NCI-H510A (cell line): ENCODE data around the gene USH2A.

Experiments
- DNase-seq: peaks from one replicate; lab custom pipeline; 2025; lab: John Stamatoyannopoulos, UW

Gene USH2A

GRCh38 chr1:216270086-216270773 is 153.0 kb downstream of the USH2A start:
- DNase-seq, result no peak

GRCh38 chr1:216261631-216262030 is 161.6 kb downstream of the USH2A start:
- no peak for DNase-seq

GRCh38 chr1:216258856-216259255 is 164.4 kb downstream of the USH2A start:
- no peak for DNase-seq

GRCh38 chr1:216258386-216258785 is 164.9 kb downstream of the USH2A start:
- no peak for DNase-seq

GRCh38 chr1:216250861-216251260 is 172.4 kb downstream of the USH2A start:
- DNase-seq, result no peak

GRCh38 chr1:216248628-216249027 is 174.6 kb downstream of the USH2A start:
- DNase-seq, result no peak

GRCh38 chr1:216247937-216248336 is 175.3 kb downstream of the USH2A start:
- DNase-seq, result no peak

- DNase-seq, result no peak
Observed at GRCh38 chr1:216246577-216247203, 176.6 kb downstream of the USH2A start.

- no peak for DNase-seq
Observed at GRCh38 chr1:216238844-216239243, 184.4 kb downstream of the USH2A start.

GRCh38 chr1:216237927-216238542 is 185.2 kb downstream of the USH2A start:
- no peak for DNase-seq

- DNase-seq, result no peak
Observed at GRCh38 chr1:216224233-216224632, 199.0 kb downstream of the USH2A start.

- DNase-seq, result no peak
Observed at GRCh38 chr1:216223486-216223885, 199.8 kb downstream of the USH2A start.

GRCh38 chr1:216222288-216222687 is 201.0 kb downstream of the USH2A start:
- DNase-seq, result no peak

- peak; percentile 28 for DNase-seq
Observed at GRCh38 chr1:216221260-216221700, 202.0 kb downstream of the USH2A start.

- DNase-seq, result no peak
Observed at GRCh38 chr1:216216305-216216704, 206.9 kb downstream of the USH2A start.

GRCh38 chr1:216215169-216215568 is 208.1 kb downstream of the USH2A start:
- no peak for DNase-seq

GRCh38 chr1:216212826-216213225 is 210.4 kb downstream of the USH2A start:
- DNase-seq, result no peak

- DNase-seq, result no peak
Observed at GRCh38 chr1:216210081-216210480, 213.2 kb downstream of the USH2A start.

- DNase-seq, result no peak
Observed at GRCh38 chr1:216209125-216209524, 214.1 kb downstream of the USH2A start.

- no peak for DNase-seq
Observed at GRCh38 chr1:216207154-216207553, 216.1 kb downstream of the USH2A start.

- no peak for DNase-seq
Observed at GRCh38 chr1:216205176-216205575, 218.1 kb downstream of the USH2A start.

GRCh38 chr1:216201946-216202345 is 221.3 kb downstream of the USH2A start:
- no peak for DNase-seq

- DNase-seq, result no peak
Observed at GRCh38 chr1:216200941-216201340, 222.3 kb downstream of the USH2A start.
